ENCODE measurements around the gene NUP210.

DNA sequence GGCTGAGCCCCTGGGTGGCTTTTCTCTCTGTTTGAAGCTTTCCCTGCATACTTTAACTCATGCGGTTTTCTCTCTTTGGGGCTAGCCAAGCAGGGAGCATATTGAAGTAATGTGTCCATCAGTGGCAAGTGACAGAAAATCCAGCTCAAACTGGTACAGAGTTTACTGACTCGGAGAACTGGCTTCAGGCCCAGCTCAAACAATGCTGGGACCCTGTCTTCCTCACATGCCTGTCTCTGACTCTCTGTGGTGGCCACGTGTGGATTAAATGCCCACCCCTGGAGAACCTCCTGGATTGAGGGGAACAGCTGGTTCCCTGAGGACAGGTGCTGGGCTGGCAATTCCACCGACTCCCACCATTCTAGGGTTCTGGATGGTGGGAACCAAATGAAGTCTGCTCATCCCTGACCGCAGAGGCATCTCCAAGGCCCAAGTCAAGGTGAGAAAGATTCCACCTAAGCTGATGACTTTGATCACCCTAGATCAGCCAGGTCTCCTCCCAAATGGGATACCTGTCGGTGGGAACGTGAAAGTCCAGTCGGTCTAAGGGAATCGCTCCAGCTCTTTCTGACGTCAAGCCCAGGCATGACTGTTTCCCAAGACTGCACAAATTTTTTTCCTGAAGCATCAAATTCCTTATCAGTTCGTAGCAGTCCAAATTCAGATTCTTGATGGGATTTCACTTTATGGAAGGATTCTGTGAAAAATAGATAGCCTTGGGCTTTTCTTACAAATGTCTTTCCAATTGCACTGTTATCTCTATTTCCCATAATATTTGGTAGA is 43.7 kb upstream of the NUP210 start:
- TF ChIP-seq, protein P1, sequence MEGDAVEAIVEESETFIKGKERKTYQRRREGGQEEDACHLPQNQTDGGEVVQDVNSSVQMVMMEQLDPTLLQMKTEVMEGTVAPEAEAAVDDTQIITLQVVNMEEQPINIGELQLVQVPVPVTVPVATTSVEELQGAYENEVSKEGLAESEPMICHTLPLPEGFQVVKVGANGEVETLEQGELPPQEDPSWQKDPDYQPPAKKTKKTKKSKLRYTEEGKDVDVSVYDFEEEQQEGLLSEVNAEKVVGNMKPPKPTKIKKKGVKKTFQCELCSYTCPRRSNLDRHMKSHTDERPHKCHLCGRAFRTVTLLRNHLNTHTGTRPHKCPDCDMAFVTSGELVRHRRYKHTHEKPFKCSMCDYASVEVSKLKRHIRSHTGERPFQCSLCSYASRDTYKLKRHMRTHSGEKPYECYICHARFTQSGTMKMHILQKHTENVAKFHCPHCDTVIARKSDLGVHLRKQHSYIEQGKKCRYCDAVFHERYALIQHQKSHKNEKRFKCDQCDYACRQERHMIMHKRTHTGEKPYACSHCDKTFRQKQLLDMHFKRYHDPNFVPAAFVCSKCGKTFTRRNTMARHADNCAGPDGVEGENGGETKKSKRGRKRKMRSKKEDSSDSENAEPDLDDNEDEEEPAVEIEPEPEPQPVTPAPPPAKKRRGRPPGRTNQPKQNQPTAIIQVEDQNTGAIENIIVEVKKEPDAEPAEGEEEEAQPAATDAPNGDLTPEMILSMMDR (IDR thresholded peaks at IDR 0.05): no peak
- no peak for TF ChIP-seq POLR2A (IDR thresholded peaks at IDR 0.05)

Measured in testis (tissue), 2 donors.